ENCODE measurements around the gene BBX.

BBX gene

GRCh38 chr3:107604057-107604822, 81.5 kb downstream of the BBX start:
- DNase-seq: peak; percentile 60

GRCh38 chr3:107611775-107612469, 89.2 kb downstream of the BBX start:
- DNase-seq: no peak

GRCh38 chr3:107612664-107613084, 89.9 kb downstream of the BBX start:
- no peak for DNase-seq

- no peak for DNase-seq
Observed at GRCh38 chr3:107619549-107619948, 96.8 kb downstream of the BBX start.

- DNase-seq: no peak
Observed at GRCh38 chr3:107620534-107620933, 97.8 kb downstream of the BBX start.

GRCh38 chr3:107621465-107621864, 98.7 kb downstream of the BBX start:
- no peak for DNase-seq

GRCh38 chr3:107627962-107628542, 105.3 kb downstream of the BBX start:
- no peak for DNase-seq

- DNase-seq: peak; percentile 27
Observed at GRCh38 chr3:107629566-107629965, 106.8 kb downstream of the BBX start.

GRCh38 chr3:107630779-107631178, 108.0 kb downstream of the BBX start:
- no peak for DNase-seq

GRCh38 chr3:107632576-107632975, 109.8 kb downstream of the BBX start:
- no peak for DNase-seq

- DNase-seq: no peak
Observed at GRCh38 chr3:107633327-107634098, 110.8 kb downstream of the BBX start.

GRCh38 chr3:107634099-107634489, 111.3 kb downstream of the BBX start:
- DNase-seq: no peak

- DNase-seq: no peak
Observed at GRCh38 chr3:107637416-107638183, 114.8 kb downstream of the BBX start.

GRCh38 chr3:107641572-107642307, 119.0 kb downstream of the BBX start:
- DNase-seq: no peak

GRCh38 chr3:107643038-107643883, 120.5 kb downstream of the BBX start:
- DNase-seq: no peak

- peak; percentile 64 for DNase-seq
Observed at GRCh38 chr3:107644631-107645030, 121.9 kb downstream of the BBX start.

GRCh38 chr3:107650788-107651187, 128.0 kb downstream of the BBX start:
- DNase-seq: no peak

GRCh38 chr3:107651782-107652181, 129.0 kb downstream of the BBX start:
- DNase-seq: no peak

- no peak for DNase-seq
Observed at GRCh38 chr3:107654218-107654617, 131.5 kb downstream of the BBX start.

- DNase-seq: peak; percentile 37
Observed at GRCh38 chr3:107657971-107658370, 135.2 kb downstream of the BBX start.

All from fibroblast of skin of scalp (primary cell).